Glutamatergic neuron (in vitro differentiated cells): Measurements from ENCODE around the gene ESR1. TPM values are rescaled to one million over a fixed set of nuclear protein-coding genes. Genes with fewer than 3 reads are reported as not detected.

Experiments
- DNase-seq: peaks from one replicate; pipeline ENCODE4 v3.0.0; 2022
- H3K27ac Mint-ChIP-seq: one replicate; pipeline ENCODE4 v1.8.0; 2020; ENCODE audit warnings: mild to moderate bottlenecking, mixed read lengths, inconsistent platforms; ENCODE audit not compliant: unreplicated experiment
- H3K27me3 Mint-ChIP-seq: one replicate; pipeline ENCODE4 v1.8.0; 2020; ENCODE audit warnings: mild to moderate bottlenecking, moderate library complexity, mixed read lengths, inconsistent platforms; ENCODE audit not compliant: unreplicated experiment
- H3K36me3 Mint-ChIP-seq: one replicate; pipeline ENCODE4 v1.8.0; 2020; ENCODE audit warnings: mild to moderate bottlenecking, mixed read lengths, inconsistent platforms; ENCODE audit not compliant: unreplicated experiment
- H3K4me1 Mint-ChIP-seq: one replicate; pipeline ENCODE4 v1.8.0; 2020; ENCODE audit warnings: mild to moderate bottlenecking, low read depth, mixed read lengths, inconsistent platforms; ENCODE audit not compliant: unreplicated experiment
- H3K4me3 Mint-ChIP-seq: one replicate; pipeline ENCODE4 v1.8.0; 2020; ENCODE audit warnings: mild to moderate bottlenecking, mixed read lengths, inconsistent platforms; ENCODE audit not compliant: unreplicated experiment
- H3K9me3 Mint-ChIP-seq: one replicate; pipeline ENCODE4 v1.8.0; 2020; ENCODE audit warnings: mild to moderate bottlenecking, moderate library complexity, mixed read lengths, inconsistent platforms; ENCODE audit not compliant: unreplicated experiment
- CTCF ChIP-seq: fragments of 200-600 bp; sonication (generic); IDR thresholded peaks from one replicate; pipeline ENCODE4 v1.5.0; 2021; ENCODE audit not compliant: partially characterized antibody, unreplicated experiment
- total RNA-seq: library from RNA; stranded (reverse); fragmentation: NEBNext Ultra II Directional; extraction: Animal tissue kit (Norgen Biotek cat#: 25700); gene quantifications from one replicate; pipeline ENCODE4 v1.2.1, GENCODE V29; 2021; ENCODE audit not compliant: unreplicated experiment

The ESR1 gene
- total RNA-seq, 1 donor from 2014 or later = not detected

GRCh38 chr6:152004896-152005295 is 197.4 kb downstream of the ESR1 start:
- H3K4me3 Mint-ChIP-seq = no peak overlapping the region
- no peak for DNase-seq
- H3K9me3 Mint-ChIP-seq = no peaks in the 10 kb centered on the region
- no peak for TF ChIP-seq CTCF
- H3K27me3 Mint-ChIP-seq = no peaks in the 10 kb centered on the region
- H3K27ac Mint-ChIP-seq = no peak overlapping the region
- H3K4me1 Mint-ChIP-seq = no peaks in the 10 kb centered on the region
- H3K36me3 Mint-ChIP-seq = no peaks in the 10 kb centered on the region

GRCh38 chr6:152008779-152009178 is 201.3 kb downstream of the ESR1 start:
- Mint-ChIP-seq H3K27me3 (no peaks in the 10 kb centered on the region), H3K36me3 (no peaks in the 10 kb centered on the region), H3K9me3 (no peaks in the 10 kb centered on the region), H3K4me1 (no peaks in the 10 kb centered on the region), H3K27ac (no peak overlapping the region), H3K4me3 (no peak overlapping the region)
- DNase-seq = no peak
- TF ChIP-seq CTCF = no peak

- no peaks in the 10 kb centered on the region for H3K27me3 Mint-ChIP-seq
- no peaks in the 10 kb centered on the region for H3K9me3 Mint-ChIP-seq
- TF ChIP-seq CTCF = no peak
- no peak overlapping the region for H3K27ac Mint-ChIP-seq
- no peak overlapping the region for H3K4me3 Mint-ChIP-seq
- H3K36me3 Mint-ChIP-seq = no peaks in the 10 kb centered on the region
- no peaks in the 10 kb centered on the region for H3K4me1 Mint-ChIP-seq
- DNase-seq = no peak
Measured at GRCh38 chr6:152012227-152012626, 204.7 kb downstream of the ESR1 start.

GRCh38 chr6:152018876-152019275 is 211.4 kb downstream of the ESR1 start:
- no peaks in the 10 kb centered on the region for H3K4me1 Mint-ChIP-seq

GRCh38 chr6:152022303-152022702 is 214.8 kb downstream of the ESR1 start:
- no peak for DNase-seq
- no peak for TF ChIP-seq CTCF
- H3K27ac Mint-ChIP-seq = no peak overlapping the region
- H3K9me3 Mint-ChIP-seq = no peaks in the 10 kb centered on the region
- H3K36me3 Mint-ChIP-seq = no peaks in the 10 kb centered on the region
- H3K27me3 Mint-ChIP-seq = no peaks in the 10 kb centered on the region
- H3K4me1 Mint-ChIP-seq = no peaks in the 10 kb centered on the region
- no peak overlapping the region for H3K4me3 Mint-ChIP-seq

More at GRCh38 chr6:152018876-152019275, 211.4 kb downstream of the ESR1 start:
- DNase-seq = no peak
- Mint-ChIP-seq H3K27me3 (no peaks in the 10 kb centered on the region), H3K9me3 (no peaks in the 10 kb centered on the region), H3K36me3 (no peaks in the 10 kb centered on the region), H3K27ac (no peak overlapping the region), H3K4me3 (no peak overlapping the region)
- TF ChIP-seq CTCF = no peak
